Neutrophil (primary cell): ENCODE results near the gene SOD1.
"Not testable (repeated sequence)": the region's sequence is repeated elsewhere in the genome, so short reads cannot be mapped to it uniquely, and the experiment has no call there.

Source experiments
- H3K27ac ChIP-seq: fragments of 200-600 bp; sonication (generic); 2 replicates; pipeline ENCODE4 v1.5.1; 2016; ENCODE audit warnings: mild to moderate bottlenecking, moderate library complexity
- H3K27me3 ChIP-seq: fragments of 200-600 bp; sonication (generic); 2 replicates; pipeline ENCODE4 v1.6.0; 2016; ENCODE audit warnings: mild to moderate bottlenecking
- H3K36me3 ChIP-seq: fragments of 200-600 bp; sonication (generic); 2 replicates; pipeline ENCODE4 v1.5.1; 2017
- H3K4me1 ChIP-seq, 2 experiments: fragments of 200-600 bp in 1 of 2; sonication (generic) in 1 of 2; 1 replicate in 1 of 2; 2 replicates in 1 of 2; pipeline versions ENCODE4 v1.5.1 to v1.6.1; 2013 to 2016; ENCODE audit warnings: low read depth in 1 of 2, low read length in 1 of 2, mild to moderate bottlenecking in 1 of 2, moderate library complexity in 1 of 2; ENCODE audit not compliant: control insufficient read depth in 1 of 2, insufficient read depth in 1 of 2
- H3K4me3 ChIP-seq, 2 experiments: fragments of 200-600 bp in 1 of 2; sonication (generic) in 1 of 2; 1 replicate in 1 of 2; 2 replicates in 1 of 2; pipeline ENCODE4 v1.5.1; 2013 to 2016; ENCODE audit warnings: low read depth in 1 of 2, low read length in 1 of 2, mild to moderate bottlenecking in 1 of 2, moderate library complexity in 1 of 2
- H3K9me3 ChIP-seq: fragments of 200-600 bp; sonication (generic); 2 replicates; pipeline ENCODE4 v1.5.1; 2016
- TF ChIP-seq, protein P1 (sequence below): fragments of 200-600 bp; sonication (generic); IDR thresholded peaks from 2 replicates; pipeline ENCODE4 v1.5.1; 2016; ENCODE audit warnings: antibody characterized with exemption

The SOD1 gene

DNA sequence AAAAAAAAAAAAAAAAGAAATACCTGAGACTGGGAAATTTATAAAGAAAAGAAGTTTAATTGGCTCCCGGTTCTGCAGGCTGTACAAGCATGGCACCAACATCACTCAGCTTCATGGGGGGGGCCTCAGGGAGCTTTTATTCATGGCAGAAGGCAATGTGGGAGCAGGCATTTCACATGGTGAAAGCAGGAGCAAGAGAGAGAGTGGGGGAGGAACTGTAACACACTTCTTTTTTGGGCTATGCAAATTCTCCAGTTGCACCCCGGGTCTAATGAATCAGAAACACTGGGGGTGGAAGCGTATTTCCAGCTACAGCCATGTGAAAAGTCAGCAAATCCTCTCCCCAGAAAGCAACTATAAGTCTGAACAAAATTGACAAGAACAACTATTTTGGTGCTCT, 11.8 kb upstream of the SOD1 start:
- Histone ChIP-seq H3K4me3 (no peak overlapping the region), H3K27ac (no peak overlapping the region), H3K4me1 (no peaks in the 10 kb centered on the region), H3K36me3 (no peaks in the 10 kb centered on the region), H3K27me3 (no peaks in the 10 kb centered on the region), H3K9me3 (no peaks in the 10 kb centered on the region)
- TF ChIP-seq, protein P1, sequence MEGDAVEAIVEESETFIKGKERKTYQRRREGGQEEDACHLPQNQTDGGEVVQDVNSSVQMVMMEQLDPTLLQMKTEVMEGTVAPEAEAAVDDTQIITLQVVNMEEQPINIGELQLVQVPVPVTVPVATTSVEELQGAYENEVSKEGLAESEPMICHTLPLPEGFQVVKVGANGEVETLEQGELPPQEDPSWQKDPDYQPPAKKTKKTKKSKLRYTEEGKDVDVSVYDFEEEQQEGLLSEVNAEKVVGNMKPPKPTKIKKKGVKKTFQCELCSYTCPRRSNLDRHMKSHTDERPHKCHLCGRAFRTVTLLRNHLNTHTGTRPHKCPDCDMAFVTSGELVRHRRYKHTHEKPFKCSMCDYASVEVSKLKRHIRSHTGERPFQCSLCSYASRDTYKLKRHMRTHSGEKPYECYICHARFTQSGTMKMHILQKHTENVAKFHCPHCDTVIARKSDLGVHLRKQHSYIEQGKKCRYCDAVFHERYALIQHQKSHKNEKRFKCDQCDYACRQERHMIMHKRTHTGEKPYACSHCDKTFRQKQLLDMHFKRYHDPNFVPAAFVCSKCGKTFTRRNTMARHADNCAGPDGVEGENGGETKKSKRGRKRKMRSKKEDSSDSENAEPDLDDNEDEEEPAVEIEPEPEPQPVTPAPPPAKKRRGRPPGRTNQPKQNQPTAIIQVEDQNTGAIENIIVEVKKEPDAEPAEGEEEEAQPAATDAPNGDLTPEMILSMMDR: no peak

DNA sequence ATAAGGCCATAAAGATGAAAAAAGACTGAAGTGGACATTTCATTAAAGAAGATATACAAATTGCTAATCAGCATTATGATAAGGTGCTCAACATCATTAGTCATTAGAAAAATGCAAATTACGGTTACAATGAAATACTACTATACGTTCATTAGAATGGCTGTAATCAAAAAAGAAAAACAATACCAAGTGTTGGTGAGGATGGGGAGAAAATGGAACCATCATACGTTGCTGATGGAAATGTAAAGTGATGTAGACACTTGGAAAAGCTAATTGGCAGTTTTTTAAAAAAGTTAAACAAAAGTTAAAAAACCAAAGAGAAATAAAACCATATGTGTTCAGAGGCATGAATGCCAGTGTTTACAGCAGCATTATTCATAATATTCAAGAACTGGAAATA, 8.6 kb upstream of the SOD1 start:
- H3K36me3 ChIP-seq: no peaks in the 10 kb centered on the region
- TF ChIP-seq, protein P1: no peak
- no peaks in the 10 kb centered on the region for H3K4me1 ChIP-seq
- peaks cover 15% of the 10 kb centered on the region for H3K27me3 ChIP-seq
- no peaks in the 10 kb centered on the region for H3K9me3 ChIP-seq
- no peak overlapping the region for H3K27ac ChIP-seq
- H3K4me3 ChIP-seq: no peak overlapping the region

DNA sequence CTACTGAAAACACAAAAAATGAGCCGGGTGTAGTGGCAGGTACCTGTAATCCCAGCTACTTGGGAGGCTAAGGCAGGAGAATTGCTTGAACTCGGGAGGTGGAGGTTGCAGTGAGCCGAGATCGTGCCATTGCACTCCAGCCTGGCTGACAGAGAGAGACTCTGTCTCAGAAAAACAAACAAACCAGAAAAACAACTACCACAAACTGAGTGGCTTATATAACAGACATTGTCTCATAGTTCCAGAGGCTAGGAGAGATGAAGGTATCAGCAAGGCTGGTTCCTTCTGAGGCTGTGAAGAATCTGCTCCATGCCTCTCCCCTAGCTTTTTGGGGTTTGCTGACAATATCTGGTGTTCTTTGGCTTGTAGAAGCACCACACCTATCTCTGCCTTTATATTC, 8.0 kb upstream of the SOD1 start:
- H3K9me3 ChIP-seq, H3K4me3 ChIP-seq, H3K4me1 ChIP-seq, H3K36me3 ChIP-seq, H3K27ac ChIP-seq: not testable (repeated sequence)
- peaks cover 19% of the 10 kb centered on the region for H3K27me3 ChIP-seq

DNA sequence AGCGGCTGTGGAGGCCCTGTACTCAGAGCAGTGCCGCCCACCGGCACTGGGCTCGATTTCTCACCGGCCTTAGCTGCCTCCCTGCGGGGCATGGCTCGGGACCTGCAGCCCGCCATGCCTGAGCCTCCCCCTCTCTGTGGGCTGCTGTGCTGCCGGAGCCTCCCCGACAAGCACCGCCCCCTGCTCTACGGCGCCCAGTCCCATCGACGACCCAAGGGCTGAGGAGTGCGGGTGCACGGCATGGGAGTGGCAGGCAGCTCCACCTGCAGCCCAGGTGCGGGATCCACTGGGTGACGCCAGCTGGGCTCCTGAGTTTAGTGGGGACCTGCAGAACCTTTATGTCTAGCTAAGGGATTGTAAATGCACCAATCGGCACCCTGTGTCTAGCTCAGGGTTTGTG, 5.2 kb upstream of the SOD1 start:
- H3K27ac ChIP-seq: no peak overlapping the region
- peaks cover 19% of the 10 kb centered on the region for H3K27me3 ChIP-seq
- no peaks in the 10 kb centered on the region for H3K9me3 ChIP-seq
- TF ChIP-seq, protein P1: no peak
- H3K36me3 ChIP-seq: no peaks in the 10 kb centered on the region
- H3K4me3 ChIP-seq: no peak overlapping the region
- H3K4me1 ChIP-seq: peaks cover 0 to 3% of the 10 kb centered on the region in 2 experiments

DNA sequence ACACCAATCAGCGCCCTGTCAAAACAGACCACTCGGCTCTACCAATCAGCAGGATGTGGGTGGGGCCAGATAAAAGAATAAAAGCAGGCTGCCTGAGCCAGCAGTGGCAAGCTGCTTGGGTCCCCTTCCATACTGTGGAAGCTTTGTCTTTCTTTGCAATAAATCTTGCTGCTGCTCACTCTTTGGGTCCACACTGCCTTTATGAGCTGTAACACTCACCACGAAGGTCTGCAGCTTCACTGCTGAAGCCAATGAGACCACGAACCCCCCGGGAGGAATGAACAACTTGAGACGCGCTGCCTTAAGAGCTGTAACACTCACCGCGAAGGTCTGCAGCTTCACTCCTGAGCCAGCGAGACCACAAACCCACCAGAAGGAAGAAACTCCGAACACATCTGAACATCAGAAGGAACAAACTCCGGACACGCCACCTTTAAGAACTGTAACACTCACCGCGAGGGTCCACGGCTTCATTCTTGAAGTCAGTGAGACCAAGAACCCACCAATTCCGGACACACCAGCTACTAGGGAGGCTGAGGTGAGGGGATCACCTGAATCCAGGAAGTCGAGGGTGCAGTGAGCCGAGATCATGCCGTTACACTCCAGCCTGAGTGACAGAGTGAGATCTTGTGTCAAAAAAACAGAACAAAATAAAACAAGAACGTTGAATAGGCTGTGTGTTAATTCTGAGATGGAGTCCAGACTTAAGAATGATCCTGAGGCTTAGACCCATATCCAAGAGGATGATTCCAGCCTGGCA, 4.5 kb upstream of the SOD1 start:
- H3K9me3 ChIP-seq, H3K4me1 ChIP-seq, H3K27ac ChIP-seq, H3K36me3 ChIP-seq, H3K4me3 ChIP-seq: not testable (repeated sequence)
- peaks cover 21% of the 10 kb centered on the region for H3K27me3 ChIP-seq

DNA sequence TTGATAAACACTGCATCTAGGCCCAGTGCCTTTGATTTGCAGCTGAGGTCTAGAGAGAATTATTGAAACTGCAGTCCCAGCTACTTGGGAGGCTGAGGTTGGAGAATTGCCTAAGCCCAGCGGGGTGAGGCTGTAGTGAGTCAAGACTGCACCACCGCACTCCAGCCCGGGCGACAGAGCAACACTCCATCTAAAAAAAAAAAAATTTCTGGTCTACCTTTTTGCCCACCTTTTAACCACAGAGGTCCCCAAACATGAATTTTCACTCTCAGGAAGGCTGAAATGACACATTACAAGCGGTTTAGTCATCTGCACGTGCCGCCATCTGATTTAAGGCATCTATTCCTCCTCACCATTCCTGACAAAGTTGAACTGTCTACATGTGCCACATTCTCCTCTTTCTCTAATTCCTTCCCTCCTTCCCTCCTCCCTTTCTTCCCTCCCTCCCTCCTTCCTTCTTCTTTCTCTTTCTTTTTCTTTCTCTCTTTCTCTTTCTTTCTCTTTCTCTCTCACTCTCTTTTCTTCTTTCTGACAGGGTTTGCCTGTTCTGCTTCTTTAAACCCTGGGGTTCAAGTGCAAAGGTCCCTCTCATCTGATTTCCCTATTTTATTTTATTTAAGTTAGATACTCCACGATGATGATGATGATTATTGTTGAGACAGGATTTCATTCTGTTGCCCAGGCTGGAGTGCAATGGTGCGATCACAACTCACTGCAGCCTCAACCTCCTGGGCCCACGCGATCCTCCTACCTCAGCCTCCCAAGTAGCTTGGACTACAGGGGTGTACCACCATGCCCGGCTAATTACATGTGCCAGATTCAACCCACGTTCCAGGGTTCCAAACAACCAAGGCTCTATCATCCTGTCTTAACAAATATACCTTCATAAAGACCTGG, 3.0 kb upstream of the SOD1 start:
- Histone ChIP-seq H3K27me3 (peaks cover 35% of the 10 kb centered on the region), H3K4me3 (no peak overlapping the region), H3K9me3 (no peaks in the 10 kb centered on the region), H3K27ac (no peak overlapping the region), H3K36me3 (no peaks in the 10 kb centered on the region), H3K4me1 (peaks cover 8 to 11% of the 10 kb centered on the region in 2 experiments)
- TF ChIP-seq, protein P1: no peak
